ENCODE results near the gene PDIA6.

The PDIA6 gene

GRCh38 chr2:10764096-10764785, 48.3 kb downstream of the PDIA6 start:
- DNase-seq (ENCODE audit: low spot score) = no peak

- no peak for DNase-seq (ENCODE audit: low spot score)
Measured at GRCh38 chr2:10763461-10763800, 49.2 kb downstream of the PDIA6 start.

GRCh38 chr2:10762651-10763460, 49.7 kb downstream of the PDIA6 start:
- DNase-seq (ENCODE audit: low spot score) = no peak

GRCh38 chr2:10761591-10761990, 51.0 kb downstream of the PDIA6 start:
- no peak for DNase-seq (ENCODE audit: low spot score)

- DNase-seq (ENCODE audit: low spot score) = no peak
Measured at GRCh38 chr2:10760794-10761504, 51.6 kb downstream of the PDIA6 start.

GRCh38 chr2:10759151-10759714, 53.4 kb downstream of the PDIA6 start:
- no peak for DNase-seq (ENCODE audit: low spot score)

- no peak for DNase-seq (ENCODE audit: low spot score)
Measured at GRCh38 chr2:10757814-10758286, 54.7 kb downstream of the PDIA6 start.

- DNase-seq (ENCODE audit: low spot score) = no peak
Measured at GRCh38 chr2:10755621-10756020, 57.0 kb downstream of the PDIA6 start.

GRCh38 chr2:10753876-10754275, 58.7 kb downstream of the PDIA6 start:
- DNase-seq (ENCODE audit: low spot score) = no peak

- DNase-seq (ENCODE audit: low spot score) = no peak
Measured at GRCh38 chr2:10753156-10753555, 59.4 kb downstream of the PDIA6 start.

GRCh38 chr2:10752236-10752635, 60.3 kb downstream of the PDIA6 start:
- DNase-seq (ENCODE audit: low spot score) = no peak

- DNase-seq (ENCODE audit: low spot score) = no peak
Measured at GRCh38 chr2:10750610-10751009, 62.0 kb downstream of the PDIA6 start.

- no peak for DNase-seq (ENCODE audit: low spot score)
Measured at GRCh38 chr2:10742666-10743065, 69.9 kb downstream of the PDIA6 start.

- DNase-seq (ENCODE audit: low spot score) = no peak
Measured at GRCh38 chr2:10741139-10741538, 71.4 kb downstream of the PDIA6 start.

GRCh38 chr2:10740226-10740625, 72.4 kb downstream of the PDIA6 start:
- DNase-seq (ENCODE audit: low spot score) = no peak

- no peak for DNase-seq (ENCODE audit: low spot score)
Measured at GRCh38 chr2:10738192-10738591, 74.4 kb downstream of the PDIA6 start.

GRCh38 chr2:10733980-10734379, 78.6 kb downstream of the PDIA6 start:
- no peak for DNase-seq (ENCODE audit: low spot score)

- DNase-seq (ENCODE audit: low spot score) = no peak
Measured at GRCh38 chr2:10733566-10733925, 79.0 kb downstream of the PDIA6 start.
